Measurements from ENCODE around the gene TASP1. TPM values are rescaled to one million over a fixed set of nuclear protein-coding genes. Genes with fewer than 3 reads are reported as not detected.

TASP1 gene
- total RNA-seq, 1 experiment from 2014 or later, result 13.9 TPM

DNA sequence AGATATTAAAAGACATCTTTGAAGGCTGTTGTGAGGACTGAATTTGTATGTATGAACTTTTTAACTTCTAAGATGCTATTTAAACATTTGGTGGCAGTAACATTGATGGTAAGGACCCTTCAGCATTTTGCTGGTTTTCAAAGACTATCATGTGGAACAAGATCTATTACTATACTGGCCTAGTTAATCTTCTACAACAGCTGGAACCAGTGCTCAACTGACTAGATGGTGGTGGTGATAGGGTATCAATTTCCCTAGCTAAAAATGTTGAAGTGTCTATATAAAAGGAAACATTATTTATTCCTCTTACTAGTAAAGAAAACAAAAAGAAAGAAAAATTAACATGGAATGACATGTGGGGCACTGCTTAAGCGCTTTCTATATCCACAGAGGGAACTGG is 195.7 kb downstream of the TASP1 start:
- DNase-seq, result no peak
- H3K79me2 ChIP-seq (ENCODE audit: low read length), result no peaks in the 10 kb centered on the region
- no peaks in the 10 kb centered on the region for H3K9me3 ChIP-seq (ENCODE audit: low read length)
- no peak overlapping the region for H3K4me2 ChIP-seq (ENCODE audit: low read length)
- ChIA-PET POLR2A (ENCODE audit: unreplicated experiment) (no interaction called here), CTCF (no interaction called here)
- H3F3A ChIP-seq (ENCODE audit: low read length, unreplicated experiment), result no peaks in the 10 kb centered on the region
- BruUV-seq (replicated peaks), result no TSS peak
- H3K4me1 ChIP-seq (ENCODE audit: insufficient read depth, low read length), result no peaks in the 10 kb centered on the region
- no peak for ATAC-seq
- no peak overlapping the region for H3K4me3 ChIP-seq (ENCODE audit: low read length)
- intact Hi-C loops (cut with micrococcal nuclease), result no loop called here
- no peaks in the 10 kb centered on the region for H3K27me3 ChIP-seq (ENCODE audit: low read length)
- H4K20me1 ChIP-seq (ENCODE audit: low read length), result no peaks in the 10 kb centered on the region
- H2AFZ ChIP-seq (ENCODE audit: low read length), result no peak overlapping the region
- H3K27ac ChIP-seq (ENCODE audit: low read length), result no peak overlapping the region
- no peaks in the 10 kb centered on the region for H3K9me2 ChIP-seq (replicated peaks; ENCODE audit: low read length)
- H3K9ac ChIP-seq (ENCODE audit: low read length), result no peak overlapping the region
- H3K36me3 ChIP-seq (ENCODE audit: low read depth, low read length), result no peaks in the 10 kb centered on the region
- TF ChIP-seq EZH2 (IDR thresholded peaks at IDR 0.05; ENCODE audit: low read length, unreplicated experiment) (no peak), CTCF (conservative IDR thresholded peaks at IDR 0.05; ENCODE audit: low read depth, low read length) (no peak), EZH2phosphoT487 (IDR thresholded peaks at IDR 0.05; ENCODE audit: borderline replicate concordance, low read length) (no peak)

DNA sequence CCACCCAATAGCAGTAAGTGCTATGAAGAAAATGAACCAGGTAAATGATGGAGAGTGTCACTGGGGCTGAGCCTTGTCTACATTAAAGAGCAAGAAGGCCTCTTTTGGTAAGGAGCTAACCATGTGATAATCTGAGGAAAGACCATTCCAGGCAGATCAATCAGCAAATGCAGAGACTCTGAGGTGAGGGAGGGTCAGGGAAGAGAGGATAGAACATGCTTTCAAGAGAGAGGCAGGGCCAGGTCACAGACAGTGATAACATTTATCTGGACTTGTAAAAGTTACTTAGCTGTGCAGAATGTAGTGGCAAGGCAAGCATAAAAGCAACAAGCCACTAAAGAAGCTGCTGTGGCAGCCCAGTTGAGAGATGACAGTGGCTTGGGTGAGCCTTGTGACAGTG is 197.3 kb downstream of the TASP1 start:
- H4K20me1 ChIP-seq (ENCODE audit: low read length), result no peaks in the 10 kb centered on the region
- H3K9me3 ChIP-seq (ENCODE audit: low read length), result no peaks in the 10 kb centered on the region
- H3K9me2 ChIP-seq (replicated peaks; ENCODE audit: low read length), result no peaks in the 10 kb centered on the region
- H2AFZ ChIP-seq (ENCODE audit: low read length), result no peak overlapping the region
- no peak overlapping the region for H3K9ac ChIP-seq (ENCODE audit: low read length)
- H3K4me2 ChIP-seq (ENCODE audit: low read length), result no peak overlapping the region
- intact Hi-C loops (cut with micrococcal nuclease), result no loop called here
- TF ChIP-seq CTCF (conservative IDR thresholded peaks at IDR 0.05; ENCODE audit: low read depth, low read length), result no peak
- TF ChIP-seq EZH2phosphoT487 (IDR thresholded peaks at IDR 0.05; ENCODE audit: borderline replicate concordance, low read length), result no peak
- no peak for TF ChIP-seq EZH2 (IDR thresholded peaks at IDR 0.05; ENCODE audit: low read length, unreplicated experiment)
- no peaks in the 10 kb centered on the region for H3K27me3 ChIP-seq (ENCODE audit: low read length)
- H3F3A ChIP-seq (ENCODE audit: low read length, unreplicated experiment), result no peaks in the 10 kb centered on the region
- no peak overlapping the region for H3K4me3 ChIP-seq (ENCODE audit: low read length)
- DNase-seq (no peak), ATAC-seq (no peak)
- ChIA-PET POLR2A (ENCODE audit: unreplicated experiment) (no interaction called here), CTCF (no interaction called here)
- H3K79me2 ChIP-seq (ENCODE audit: low read length), result no peaks in the 10 kb centered on the region
- H3K4me1 ChIP-seq (ENCODE audit: insufficient read depth, low read length), result no peaks in the 10 kb centered on the region
- no peak overlapping the region for H3K27ac ChIP-seq (ENCODE audit: low read length)
- H3K36me3 ChIP-seq (ENCODE audit: low read depth, low read length), result no peaks in the 10 kb centered on the region
- no TSS peak for BruUV-seq (replicated peaks)

- H3K79me2 ChIP-seq (ENCODE audit: low read length), result no peaks in the 10 kb centered on the region
- intact Hi-C loops (cut with micrococcal nuclease), result no loop called here
- no peaks in the 10 kb centered on the region for H3K27me3 ChIP-seq (ENCODE audit: low read length)
- H2AFZ ChIP-seq (ENCODE audit: low read length), result no peak overlapping the region
- TF ChIP-seq EZH2 (IDR thresholded peaks at IDR 0.05; ENCODE audit: low read length, unreplicated experiment) (no peak), EZH2phosphoT487 (IDR thresholded peaks at IDR 0.05; ENCODE audit: borderline replicate concordance, low read length) (no peak), CTCF (conservative IDR thresholded peaks at IDR 0.05; ENCODE audit: low read depth, low read length) (no peak)
- no peaks in the 10 kb centered on the region for H4K20me1 ChIP-seq (ENCODE audit: low read length)
- H3K4me3 ChIP-seq (ENCODE audit: low read length), result no peak overlapping the region
- H3K27ac ChIP-seq (ENCODE audit: low read length), result no peak overlapping the region
- BruUV-seq (replicated peaks), result no TSS peak
- H3K4me2 ChIP-seq (ENCODE audit: low read length), result no peak overlapping the region
- POLR2A ChIA-PET (ENCODE audit: unreplicated experiment), result no interaction called here
- ATAC-seq (no peak), DNase-seq (no peak)
- CTCF ChIA-PET, result no interaction called here
- peaks cover 5% of the 10 kb centered on the region for H3K36me3 ChIP-seq (ENCODE audit: low read depth, low read length)
- no peaks in the 10 kb centered on the region for H3K9me3 ChIP-seq (ENCODE audit: low read length)
- no peaks in the 10 kb centered on the region for H3K9me2 ChIP-seq (replicated peaks; ENCODE audit: low read length)
- no peaks in the 10 kb centered on the region for H3K4me1 ChIP-seq (ENCODE audit: insufficient read depth, low read length)
- no peak overlapping the region for H3K9ac ChIP-seq (ENCODE audit: low read length)
- no peaks in the 10 kb centered on the region for H3F3A ChIP-seq (ENCODE audit: low read length, unreplicated experiment)
Observed at GRCh38 chr20:13436530-13436929, 202.2 kb downstream of the TASP1 start.
